ENCODE data around the gene CFAP99. TPM values are rescaled to one million over a fixed set of nuclear protein-coding genes. Genes with fewer than 3 reads are reported as not detected.

Gene CFAP99
- total and polyA plus RNA-seq, 2 of the 4 experiments (the other 2 are of a cell fraction), result not detected

GRCh38 chr4:2478229-2478628 is 59.5 kb downstream of the CFAP99 start:
- ATAC-seq (ENCODE audit: low read depth), result no peak
- ChIA-PET CTCF (no interaction called here), POLR2A (ENCODE audit: unreplicated experiment) (no interaction called here)
- Histone ChIP-seq H3K27me3 (ENCODE audit: control insufficient read depth, insufficient read depth, low read length) (no peaks in the 10 kb centered on the region), H3K9ac (ENCODE audit: low read depth, low read length) (no peak overlapping the region), H3K36me3 (ENCODE audit: control insufficient read depth, insufficient read depth, low read length) (peaks cover 6% of the 10 kb centered on the region; the same call in 1 of the 2 replicates), H2BK5ac (ENCODE audit: low read depth, low read length, poor library complexity, severe bottlenecking) (no peak overlapping the region), H3K23ac (ENCODE audit: low read depth, low read length) (no peak overlapping the region), H3K9me3 (ENCODE audit: control insufficient read depth, insufficient read depth, low read length) (no peaks in the 10 kb centered on the region), H4K91ac (ENCODE audit: insufficient read depth, low read depth, low read length) (no peak overlapping the region), H3K56ac (ENCODE audit: extremely low read depth, insufficient read depth, low read length) (no peak overlapping the region), H3K4ac (ENCODE audit: low read depth, low read length) (no peak overlapping the region), H3K4me2 (ENCODE audit: low read depth, low read length) (no peak overlapping the region), H2BK15ac (ENCODE audit: low read depth, low read length) (no peak overlapping the region), H3K79me1 (ENCODE audit: low read depth in 1 of 2, low read length in 2 of 2) (peaks cover 2 to 44% of the 10 kb centered on the region in 2 experiments), H3K4me3 (ENCODE audit: insufficient read depth, low read depth, low read length) (no peak overlapping the region), H4K5ac (ENCODE audit: low read depth, low read length) (no peak overlapping the region), H2AK5ac (ENCODE audit: low read depth, low read length) (no peak overlapping the region), H4K20me1 (ENCODE audit: insufficient read depth, low read length) (peaks cover 99% of the 10 kb centered on the region), H3K9me1 (ENCODE audit: insufficient read depth, low read length) (peaks cover 23% of the 10 kb centered on the region), H3K4me1 (ENCODE audit: control insufficient read depth, insufficient read depth, low read length) (peaks cover 3% of the 10 kb centered on the region; the same call in 1 of the 2 replicates), H2AK9ac (replicated peaks; ENCODE audit: low read depth, low read length, poor library complexity) (no peak overlapping the region), H2BK120ac (ENCODE audit: low read depth, low read length) (no peak overlapping the region), H2BK20ac (ENCODE audit: low read depth, low read length) (no peak overlapping the region), H2AFZ (replicated peaks; ENCODE audit: low read length, poor library complexity) (no peak overlapping the region), H3K27ac (ENCODE audit: insufficient read depth, low read length) (no peak overlapping the region), H3K14ac (replicated peaks; ENCODE audit: low read depth, low read length) (no peak overlapping the region), H3K18ac (ENCODE audit: low read depth, low read length) (no peak overlapping the region), H4K8ac (ENCODE audit: low read depth in 2 of 2, low read length in 2 of 2) (no peak overlapping the region)
- TF ChIP-seq NFE2L2 (IDR thresholded peaks at IDR 0.05; ENCODE audit: low read depth, low read length) (no peak), RFX5 (IDR thresholded peaks at IDR 0.05; ENCODE audit: low read depth, low read length) (no peak), CEBPB (IDR thresholded peaks at IDR 0.05; ENCODE audit: low read depth, low read length) (no peak), MAFK (IDR thresholded peaks at IDR 0.05; ENCODE audit: low read depth, low read length) (no peak), RAD21 (IDR thresholded peaks at IDR 0.05; ENCODE audit: low read length) (no peak), POLR2A (IDR thresholded peaks at IDR 0.05; ENCODE audit: low read depth, low read length) (no peak), SMC3 (IDR thresholded peaks at IDR 0.05; ENCODE audit: low read depth, low read length) (no peak), CHD1 (IDR thresholded peaks at IDR 0.05; ENCODE audit: low read depth, low read length) (no peak), MXI1 (IDR thresholded peaks at IDR 0.05; ENCODE audit: borderline replicate concordance, low read depth, low read length) (no peak), FOS (IDR thresholded peaks at IDR 0.05; ENCODE audit: low read depth, low read length) (no peak), RCOR1 (IDR thresholded peaks at IDR 0.05; ENCODE audit: insufficient replicate concordance, low read length) (no peak), MAZ (IDR thresholded peaks at IDR 0.05; ENCODE audit: borderline replicate concordance, low read depth, low read length) (no peak), USF2 (IDR thresholded peaks at IDR 0.05; ENCODE audit: low read depth, low read length) (no peak), BHLHE40 (IDR thresholded peaks at IDR 0.05; ENCODE audit: low read depth, low read length) (no peak)
- TF ChIP-seq, protein P1, sequence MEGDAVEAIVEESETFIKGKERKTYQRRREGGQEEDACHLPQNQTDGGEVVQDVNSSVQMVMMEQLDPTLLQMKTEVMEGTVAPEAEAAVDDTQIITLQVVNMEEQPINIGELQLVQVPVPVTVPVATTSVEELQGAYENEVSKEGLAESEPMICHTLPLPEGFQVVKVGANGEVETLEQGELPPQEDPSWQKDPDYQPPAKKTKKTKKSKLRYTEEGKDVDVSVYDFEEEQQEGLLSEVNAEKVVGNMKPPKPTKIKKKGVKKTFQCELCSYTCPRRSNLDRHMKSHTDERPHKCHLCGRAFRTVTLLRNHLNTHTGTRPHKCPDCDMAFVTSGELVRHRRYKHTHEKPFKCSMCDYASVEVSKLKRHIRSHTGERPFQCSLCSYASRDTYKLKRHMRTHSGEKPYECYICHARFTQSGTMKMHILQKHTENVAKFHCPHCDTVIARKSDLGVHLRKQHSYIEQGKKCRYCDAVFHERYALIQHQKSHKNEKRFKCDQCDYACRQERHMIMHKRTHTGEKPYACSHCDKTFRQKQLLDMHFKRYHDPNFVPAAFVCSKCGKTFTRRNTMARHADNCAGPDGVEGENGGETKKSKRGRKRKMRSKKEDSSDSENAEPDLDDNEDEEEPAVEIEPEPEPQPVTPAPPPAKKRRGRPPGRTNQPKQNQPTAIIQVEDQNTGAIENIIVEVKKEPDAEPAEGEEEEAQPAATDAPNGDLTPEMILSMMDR (conservative IDR thresholded peaks at IDR 0.05; ENCODE audit: low read depth, low read length), result no peak
- TF ChIP-seq, protein P2, sequence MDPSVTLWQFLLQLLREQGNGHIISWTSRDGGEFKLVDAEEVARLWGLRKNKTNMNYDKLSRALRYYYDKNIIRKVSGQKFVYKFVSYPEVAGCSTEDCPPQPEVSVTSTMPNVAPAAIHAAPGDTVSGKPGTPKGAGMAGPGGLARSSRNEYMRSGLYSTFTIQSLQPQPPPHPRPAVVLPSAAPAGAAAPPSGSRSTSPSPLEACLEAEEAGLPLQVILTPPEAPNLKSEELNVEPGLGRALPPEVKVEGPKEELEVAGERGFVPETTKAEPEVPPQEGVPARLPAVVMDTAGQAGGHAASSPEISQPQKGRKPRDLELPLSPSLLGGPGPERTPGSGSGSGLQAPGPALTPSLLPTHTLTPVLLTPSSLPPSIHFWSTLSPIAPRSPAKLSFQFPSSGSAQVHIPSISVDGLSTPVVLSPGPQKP (IDR thresholded peaks at IDR 0.05; ENCODE audit: borderline replicate concordance, low read depth, low read length), result no peak
- no peak for DNase-seq
- in situ Hi-C loops (cut with MboI; ENCODE audit: low sequenced_read_pairs), result no loop called here
- no TSS peak for BruUV-seq (replicated peaks)
- WGBS, 2 experiments (ENCODE audit: extremely low coverage in 2 of 2, insufficient read length in 1 of 2), result 33% methylated on average over 1 of the region's 3 CpGs; no CpG with 5 or more reads in 1 of the 2 experiments
- intact Hi-C loops (cut with micrococcal nuclease), result no loop called here
- dilution Hi-C loops (cut with HindIII; ENCODE audit: low sequenced_read_pairs, unreplicated experiment), result no loop called here

All from IMR-90 (cell line).